GM19239 (cell line): ENCODE data around the gene ELP1.

ENCODE experiments used
- DNase-seq: peaks from one replicate; pipeline ENCODE4 v3.0.0; 2011; ENCODE audit warnings: low spot score; ENCODE audit not compliant: insufficient read length
- FAIRE-seq: peaks from 2 replicates; lab custom pipeline; 2011; peaks lifted over from hg19 to GRCh38; lab: Jason Lieb, UNC

Gene ELP1

GRCh38 chr9:108835831-108836230 lies 98.1 kb downstream of the ELP1 start:
- DNase-seq (no peak), FAIRE-seq (no peak)

GRCh38 chr9:108834959-108835665 lies 98.8 kb downstream of the ELP1 start:
- no peak for FAIRE-seq
- DNase-seq = no peak

GRCh38 chr9:108832179-108832500 lies 101.8 kb downstream of the ELP1 start:
- no peak for FAIRE-seq
- no peak for DNase-seq

- FAIRE-seq (no peak), DNase-seq (no peak)
Measured at GRCh38 chr9:108831496-108832178, 102.3 kb downstream of the ELP1 start.

- DNase-seq (no peak), FAIRE-seq (no peak)
Measured at GRCh38 chr9:108830272-108830671, 103.7 kb downstream of the ELP1 start.

GRCh38 chr9:108823829-108824228 lies 110.1 kb downstream of the ELP1 start:
- FAIRE-seq (no peak), DNase-seq (no peak)
